HG03521 (cell line): ENCODE measurements around the gene HOXB9.

Experiments used
- ATAC-seq: cut with Tn5 transposase; IDR thresholded peaks from one replicate; pipeline ENCODE4 v1.9.1; 2021; ENCODE audit warnings: mild to moderate bottlenecking, moderate library complexity; ENCODE audit not compliant: unreplicated experiment

Gene HOXB9

GRCh38 chr17:48612854-48613691 is 13.1 kb downstream of the HOXB9 start:
- ATAC-seq: no peak

GRCh38 chr17:48612456-48612853 is 13.7 kb downstream of the HOXB9 start:
- ATAC-seq: no peak

- ATAC-seq: no peak
Observed at GRCh38 chr17:48611681-48612455, 14.3 kb downstream of the HOXB9 start.

- no peak for ATAC-seq
Observed at GRCh38 chr17:48611213-48611612, 14.9 kb downstream of the HOXB9 start.

GRCh38 chr17:48610282-48611211 is 15.6 kb downstream of the HOXB9 start, which contains the start of gene HOXB7:
TSS of gene HOXB7 (minus strand) at chr17:48611017. CDS start at chr17:48610918, 99 bp downstream.
- ATAC-seq: no peak

- ATAC-seq: no peak
Observed at GRCh38 chr17:48609759-48610281, 16.3 kb downstream of the HOXB9 start.

GRCh38 chr17:48609033-48609432 is 17.1 kb downstream of the HOXB9 start:
- ATAC-seq: no peak

- ATAC-seq: no peak
Observed at GRCh38 chr17:48608494-48608834, 17.7 kb downstream of the HOXB9 start.

- no peak for ATAC-seq
Observed at GRCh38 chr17:48606892-48607614, 19.1 kb downstream of the HOXB9 start.

GRCh38 chr17:48605991-48606891 is 19.9 kb downstream of the HOXB9 start:
- ATAC-seq: no peak

GRCh38 chr17:48605409-48605919 is 20.7 kb downstream of the HOXB9 start:
- no peak for ATAC-seq

GRCh38 chr17:48604770-48605329 is 21.3 kb downstream of the HOXB9 start, which contains the start of gene HOXB6:
TSS of gene HOXB6 (minus strand) at chr17:48604986. CDS start at chr17:48598150, 6,836 bp downstream.
- ATAC-seq: no peak

GRCh38 chr17:48603959-48604769 is 22.0 kb downstream of the HOXB9 start:
- no peak for ATAC-seq

- ATAC-seq: no peak
Observed at GRCh38 chr17:48601539-48602425, 24.4 kb downstream of the HOXB9 start.

- no peak for ATAC-seq
Observed at GRCh38 chr17:48601207-48601538, 25.0 kb downstream of the HOXB9 start.

- ATAC-seq: no peak
Observed at GRCh38 chr17:48600244-48601098, 25.7 kb downstream of the HOXB9 start.
